A673 (cell line): ENCODE data around the gene INTS15.

Experiments
- CTCF ChIP-seq: fragments of 300-800, 200-600 bp; sonication (generic); conservative IDR thresholded peaks from 2 replicates; pipeline ENCODE4 v1.5.1; 2017; ENCODE audit warnings: low read depth, mild to moderate bottlenecking, antibody characterized with exemption, low read length, moderate library complexity, mixed read lengths
- EZH2 ChIP-seq: fragments of 200-600 bp; sonication (generic); IDR thresholded peaks from 2 replicates; pipeline ENCODE4 v1.6.1; 2017; ENCODE audit warnings: borderline replicate concordance, low read depth, mild to moderate bottlenecking, mixed read lengths, antibody characterized with exemption, low read length; ENCODE audit not compliant: poor library complexity, severe bottlenecking

GRCh38 chr7:6652446-6653011 lies 62.7 kb downstream of the INTS15 start:
- TF ChIP-seq CTCF (no peak), EZH2 (no peak)
